ENCODE data around the gene CHCHD3. TPM values are rescaled to one million over a fixed set of nuclear protein-coding genes. Genes with fewer than 3 reads are reported as not detected.

The CHCHD3 gene
- total RNA-seq, 6 experiments from 2014 or later = 16.5 to 42.6 (median 21.6) TPM

- Histone ChIP-seq H3K4me1 (no peaks in the 10 kb centered on the region), H3K4me3 (no peak overlapping the region), H3K27ac (no peak overlapping the region), H3K36me3 (no peaks in the 10 kb centered on the region), H3K9me3 (no peaks in the 10 kb centered on the region), H3K27me3 (no peaks in the 10 kb centered on the region)
- intact Hi-C loops (cut with DNase I) = no loop called here
- WGBS (ENCODE audit: insufficient coverage, low coverage, low lambda C conversion rate, missing lambda C conversion rate) = 84% methylated on average over 4 of the region's 5 CpGs
- TF ChIP-seq, protein P1, sequence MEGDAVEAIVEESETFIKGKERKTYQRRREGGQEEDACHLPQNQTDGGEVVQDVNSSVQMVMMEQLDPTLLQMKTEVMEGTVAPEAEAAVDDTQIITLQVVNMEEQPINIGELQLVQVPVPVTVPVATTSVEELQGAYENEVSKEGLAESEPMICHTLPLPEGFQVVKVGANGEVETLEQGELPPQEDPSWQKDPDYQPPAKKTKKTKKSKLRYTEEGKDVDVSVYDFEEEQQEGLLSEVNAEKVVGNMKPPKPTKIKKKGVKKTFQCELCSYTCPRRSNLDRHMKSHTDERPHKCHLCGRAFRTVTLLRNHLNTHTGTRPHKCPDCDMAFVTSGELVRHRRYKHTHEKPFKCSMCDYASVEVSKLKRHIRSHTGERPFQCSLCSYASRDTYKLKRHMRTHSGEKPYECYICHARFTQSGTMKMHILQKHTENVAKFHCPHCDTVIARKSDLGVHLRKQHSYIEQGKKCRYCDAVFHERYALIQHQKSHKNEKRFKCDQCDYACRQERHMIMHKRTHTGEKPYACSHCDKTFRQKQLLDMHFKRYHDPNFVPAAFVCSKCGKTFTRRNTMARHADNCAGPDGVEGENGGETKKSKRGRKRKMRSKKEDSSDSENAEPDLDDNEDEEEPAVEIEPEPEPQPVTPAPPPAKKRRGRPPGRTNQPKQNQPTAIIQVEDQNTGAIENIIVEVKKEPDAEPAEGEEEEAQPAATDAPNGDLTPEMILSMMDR (IDR thresholded peaks at IDR 0.05) = no peak
- TF ChIP-seq POLR2A (IDR thresholded peaks at IDR 0.05) = no peak
- DNase-seq (no peak), ATAC-seq (no peak)
These were observed 115.0 kb downstream of the CHCHD3 start for GRCh38 chr7:132966754-132967469.

DNA sequence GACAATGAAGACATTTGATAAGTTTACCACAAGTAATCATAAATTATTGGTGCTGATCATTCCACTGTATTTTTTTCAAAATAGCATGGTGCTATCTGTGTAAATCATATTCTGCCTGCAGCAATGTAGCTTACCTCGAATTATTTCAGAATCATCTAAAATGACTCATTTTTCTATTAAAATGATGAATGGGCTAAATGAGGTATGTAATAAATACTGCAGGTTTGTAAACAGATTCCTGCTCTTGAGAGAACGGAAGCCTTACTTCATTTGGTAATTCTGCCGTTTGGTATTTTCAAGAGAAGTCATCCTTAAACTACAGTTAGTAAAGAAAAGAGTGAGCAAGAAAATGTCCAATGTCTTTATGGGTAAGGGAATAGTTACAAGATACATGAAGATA is 115.9 kb downstream of the CHCHD3 start:
- Histone ChIP-seq H3K4me1 (no peaks in the 10 kb centered on the region), H3K4me3 (no peak overlapping the region), H3K27ac (no peak overlapping the region), H3K27me3 (no peaks in the 10 kb centered on the region), H3K9me3 (no peaks in the 10 kb centered on the region), H3K36me3 (no peaks in the 10 kb centered on the region)
- WGBS (ENCODE audit: insufficient coverage, low coverage, low lambda C conversion rate, missing lambda C conversion rate) = 89% methylated on average over 3 of the region's 3 CpGs
- DNase-seq (no peak), ATAC-seq (no peak)
- intact Hi-C loops (cut with DNase I) = no loop called here
- TF ChIP-seq POLR2A (IDR thresholded peaks at IDR 0.05) = no peak
- TF ChIP-seq, protein P1 (IDR thresholded peaks at IDR 0.05) = no peak

GRCh38 chr7:132964876-132965275 is 117.0 kb downstream of the CHCHD3 start:
- Histone ChIP-seq H3K36me3 (no peaks in the 10 kb centered on the region), H3K27me3 (no peaks in the 10 kb centered on the region), H3K4me3 (no peak overlapping the region), H3K9me3 (no peaks in the 10 kb centered on the region), H3K4me1 (no peaks in the 10 kb centered on the region), H3K27ac (no peak overlapping the region)
- WGBS (ENCODE audit: insufficient coverage, low coverage, low lambda C conversion rate, missing lambda C conversion rate) = 64% methylated on average over 6 of the region's 6 CpGs
- DNase-seq = no peak
- intact Hi-C loops (cut with DNase I) = no loop called here
- no peak for TF ChIP-seq POLR2A (IDR thresholded peaks at IDR 0.05)
- TF ChIP-seq, protein P1 (IDR thresholded peaks at IDR 0.05) = no peak
- ATAC-seq = peak in 1 of 4 donors; percentile 28

GRCh38 chr7:132959891-132960290 is 122.0 kb downstream of the CHCHD3 start:
- Histone ChIP-seq H3K9me3 (no peaks in the 10 kb centered on the region), H3K27me3 (no peaks in the 10 kb centered on the region), H3K36me3 (no peaks in the 10 kb centered on the region), H3K4me3 (no peak overlapping the region), H3K4me1 (no peaks in the 10 kb centered on the region), H3K27ac (no peak overlapping the region)
- ATAC-seq = no peak
- TF ChIP-seq POLR2A (IDR thresholded peaks at IDR 0.05) = no peak
- TF ChIP-seq, protein P1 (IDR thresholded peaks at IDR 0.05) = no peak
- 94% methylated on average over 6 of the region's 6 CpGs for WGBS (ENCODE audit: insufficient coverage, low coverage, low lambda C conversion rate, missing lambda C conversion rate)
- DNase-seq = no peak
- intact Hi-C loops (cut with DNase I) = no loop called here

Data from right lobe of liver (tissue), 6 donors.